Motor neuron (in vitro differentiated cells): ENCODE data around the gene HTR3A. TPM values are rescaled to one million over a fixed set of nuclear protein-coding genes. Genes with fewer than 3 reads are reported as not detected.

ENCODE experiments used
- ATAC-seq, 8 experiments: fragments of 200-7000 bp; cut with Tn5 transposase; replicated peaks in 6 of 8; 2 replicates each; pipeline ENCODE4 v1.8.0; 2021; ENCODE audit warnings: mild to moderate bottlenecking in 8 of 8, moderate library complexity in 8 of 8
- H3K27ac ChIP-seq, 2 donors: fragments of 250-450 bp; sonication (Bioruptor Pico); 2 replicates each; pipeline ENCODE4 v1.9.0; 2021; ENCODE audit warnings: antibody characterized with exemption in 2 of 2, mild to moderate bottlenecking in 2 of 2, moderate library complexity in 1 of 2
- H3K4me1 ChIP-seq, 2 donors: fragments of 250-450 bp; sonication (Bioruptor Pico); replicated peaks in 1 of 2; 2 replicates each; pipeline ENCODE4 v1.6.1; 2021; ENCODE audit warnings: antibody characterized with exemption in 2 of 2, mild to moderate bottlenecking in 2 of 2, moderate library complexity in 1 of 2
- H3K4me3 ChIP-seq, 5 donors: fragments of 250-450 bp; sonication (Bioruptor Pico); 2 replicates each; pipeline ENCODE4 v1.9.0; 2021; ENCODE audit warnings: antibody characterized with exemption in 5 of 5, mild to moderate bottlenecking in 5 of 5, moderate library complexity in 4 of 5
- WGBS, 10 experiments: fragments of 450-650 bp; shearing (Covaris generic); methylation state at CpG; one replicate each; pipeline ENCODE4 v1.0.0; 2022; 5-methylcytosine and 5-hydroxymethylcytosine counted together
- in situ Hi-C, 9 experiments: fragments of 400-800 bp; cut with MboI; loops; one replicate each; pipeline ENCODE4 v1.15.0; 2021; ENCODE audit warnings: low sequenced_read_pairs in 9 of 9, low pct_unique_long_range_greater_than_20kb in 2 of 9; ENCODE audit not compliant: unreplicated experiment in 9 of 9
- total RNA-seq, 8 experiments: library from RNA; unstranded; fragments of 300-600 nt; gene quantifications; 2 replicates each; pipeline versions ENCODE4 v1.2.3 to v1.2.4, GENCODE V29; 2022

The HTR3A gene
- total RNA-seq, 8 experiments from 2014 or later: 0.05 to 12.0 (median 0.10) TPM; not detected in 1

- peaks cover 15 to 23% of the 10 kb centered on the region in 2 donors for H3K4me1 ChIP-seq
- peak in 1 of 8 experiments; percentile 42 for ATAC-seq
- WGBS, 10 experiments: 51 to 100% (median 68%) methylated on average over 2 to 18 of the region's 18 CpGs
- no peak overlapping the region for H3K4me3 ChIP-seq
- in situ Hi-C loops: loop anchor here in 5 of 9 experiments (10.0 to 25.0 kb wide), 2 partner anchors 223 to 231 kb away; no protein-coding TSS in a partner anchor
- H3K27ac ChIP-seq: no peak overlapping the region
These were observed 56.5 kb downstream of the HTR3A start for GRCh38 chr11:114031246-114031966.

GRCh38 chr11:114031967-114032320 is 57.0 kb downstream of the HTR3A start:
- in situ Hi-C loops: loop anchor here in 5 of 9 experiments (10.0 to 25.0 kb wide), 2 partner anchors 223 to 230 kb away; no protein-coding TSS in a partner anchor
- WGBS, 10 experiments: 29 to 100% (median 72%) methylated on average over 1 to 4 of the region's 5 CpGs; no CpG with 5 or more reads in 4 of the 10 experiments

GRCh38 chr11:114033066-114033465 is 58.2 kb downstream of the HTR3A start:
- ATAC-seq: no peak
- H3K27ac ChIP-seq: no peak overlapping the region
- in situ Hi-C loops: loop anchor here in 5 of 9 experiments (10.0 to 25.0 kb wide), 2 partner anchors 222 to 229 kb away; no protein-coding TSS in a partner anchor
- H3K4me1 ChIP-seq: peaks cover 5 to 12% of the 10 kb centered on the region in 2 donors
- H3K4me3 ChIP-seq: no peak overlapping the region
- 47 to 100% (median 71%) methylated on average over 1 to 3 of the region's 5 CpGs; no CpG with 5 or more reads in 3 of the 10 experiments for WGBS, 10 experiments

More at GRCh38 chr11:114031967-114032320, 57.0 kb downstream of the HTR3A start:
- H3K4me3 ChIP-seq: no peak overlapping the region
- no peak for ATAC-seq
- H3K4me1 ChIP-seq: peaks cover 12 to 21% of the 10 kb centered on the region in 2 donors
- H3K27ac ChIP-seq: no peak overlapping the region

GRCh38 chr11:114033572-114033971 is 58.7 kb downstream of the HTR3A start:
- Histone ChIP-seq H3K4me3 (no peak overlapping the region), H3K4me1 (peaks cover 5 to 12% of the 10 kb centered on the region in 2 donors), H3K27ac (no peak overlapping the region)
- in situ Hi-C loops: loop anchor here in 5 of 9 experiments (10.0 to 25.0 kb wide), 2 partner anchors 221 to 229 kb away; no protein-coding TSS in a partner anchor
- ATAC-seq: no peak
- WGBS, 10 experiments: 90 to 100% (median 93%) methylated on average over 2 of the region's 2 CpGs; no CpG with 5 or more reads in 7 of the 10 experiments

- Histone ChIP-seq H3K4me3 (no peak overlapping the region), H3K27ac (no peak overlapping the region), H3K4me1 (peaks cover 5 to 12% of the 10 kb centered on the region in 2 donors)
- in situ Hi-C loops: loop anchor here in 5 of 9 experiments (10.0 to 25.0 kb wide), 2 partner anchors 220 to 227 kb away; no protein-coding TSS in a partner anchor
- 53 to 96% (median 87%) methylated on average over 1 to 10 of the region's 11 CpGs; no CpG with 5 or more reads in 2 of the 10 experiments for WGBS, 10 experiments
- no peak for ATAC-seq
These were observed 60.0 kb downstream of the HTR3A start for GRCh38 chr11:114034956-114035355.

GRCh38 chr11:114036147-114036811 is 61.4 kb downstream of the HTR3A start:
- in situ Hi-C loops: loop anchor here in 5 of 9 experiments (10.0 to 25.0 kb wide), 2 partner anchors 219 to 226 kb away; no protein-coding TSS in a partner anchor
- peak overlapping the region in 3 of 5 donors; percentile 8 to 22 (median 15) for H3K4me3 ChIP-seq
- H3K27ac ChIP-seq: no peak overlapping the region
- WGBS, 10 experiments: 0 to 33% (median 11%) methylated on average over 1 to 19 of the region's 37 CpGs; no CpG with 5 or more reads in 1 of the 10 experiments
- ATAC-seq: peak; percentile 96 to 100 (median 98)
- H3K4me1 ChIP-seq: peaks cover 5 to 8% of the 10 kb centered on the region in 2 donors

GRCh38 chr11:114036958-114037357 is 62.0 kb downstream of the HTR3A start:
- Histone ChIP-seq H3K4me1 (peaks cover 5 to 7% of the 10 kb centered on the region in 2 donors), H3K27ac (no peak overlapping the region), H3K4me3 (no peak overlapping the region)
- in situ Hi-C loops: loop anchor here in 5 of 9 experiments (10.0 to 25.0 kb wide), 2 partner anchors 218 to 225 kb away; no protein-coding TSS in a partner anchor
- ATAC-seq: no peak
- WGBS, 10 experiments: 36 to 100% (median 98%) methylated on average over 1 to 3 of the region's 3 CpGs; no CpG with 5 or more reads in 2 of the 10 experiments

GRCh38 chr11:114039551-114039950 is 64.6 kb downstream of the HTR3A start:
- H3K27ac ChIP-seq: no peak overlapping the region
- WGBS, 10 experiments: 0 to 100% (median 86%) methylated on average over 1 to 3 of the region's 3 CpGs; no CpG with 5 or more reads in 3 of the 10 experiments
- in situ Hi-C loops: loop anchor here in 5 of 9 experiments (10.0 to 25.0 kb wide), 2 partner anchors 215 to 223 kb away; no protein-coding TSS in a partner anchor
- peaks cover 5 to 7% of the 10 kb centered on the region in 2 donors for H3K4me1 ChIP-seq
- no peak overlapping the region for H3K4me3 ChIP-seq
- ATAC-seq: no peak

Other genes starting within 250 kb of the HTR3A start
- gene ZW10, start 201.4 kb upstream of the HTR3A start, total RNA-seq: 10 to 100 TPM; 10.1 to 25.5 (median 17.9) TPM
- not detected for gene CLDN25, start 195.3 kb upstream of the HTR3A start, total RNA-seq
- 10 to 100 TPM; 10.4 to 41.6 (median 18.0) TPM for gene USP28, start 99.5 kb upstream of the HTR3A start, total RNA-seq
- gene HTR3B, start 70.3 kb upstream of the HTR3A start, total RNA-seq: under 1 TPM in 3 of 8 experiments, not detected in 5; 0.11 to 0.47 (median 0.21) TPM
- 10 to 100 TPM in 3 of 8 experiments, 1 to 10 TPM in 2, under 1 TPM in 2, not detected in 1; 0.07 to 26.6 (median 7.3) TPM for gene ZBTB16, start 84.6 kb downstream of the HTR3A start, total RNA-seq